Liver (tissue), 3 donors: ENCODE measurements around the gene ANKRD11.

Experiments used
- FOXA1 ChIP-seq: IDR thresholded peaks from 2 replicates; pipeline ENCODE4 v1.6.1; 2016; ENCODE audit warnings: antibody characterized with exemption
- FOXA2 ChIP-seq: IDR thresholded peaks from 2 replicates; pipeline ENCODE4 v1.6.1; 2016; ENCODE audit warnings: antibody characterized with exemption
- NR2F2 ChIP-seq: IDR thresholded peaks from 2 replicates; pipeline ENCODE4 v1.6.1; 2016; ENCODE audit warnings: antibody characterized with exemption
- RXRA ChIP-seq, 2 donors: IDR thresholded peaks; 2 replicates each; pipeline ENCODE4 v1.6.1; 2017 to 2018; ENCODE audit warnings: antibody characterized with exemption in 2 of 2, mild to moderate bottlenecking in 1 of 2
- TF ChIP-seq, protein P1 (sequence below): IDR thresholded peaks from 2 replicates; pipeline ENCODE4 v1.6.1; 2016; ENCODE audit warnings: antibody characterized with exemption
- TF ChIP-seq, protein P2 (sequence below): fragments of 150-350 bp; IDR thresholded peaks from 2 replicates; pipeline ENCODE4 v1.5.1; 2017; ENCODE audit warnings: improper control_type of control experiment, low read depth, low read length; ENCODE audit not compliant: missing input control
- TF ChIP-seq, protein P3 (sequence below): IDR thresholded peaks from 2 replicates; pipeline ENCODE4 v1.6.1; 2016; ENCODE audit warnings: antibody characterized with exemption, mild to moderate bottlenecking
- donor health status: healthy.
- donor health status: healthy.

DNA sequence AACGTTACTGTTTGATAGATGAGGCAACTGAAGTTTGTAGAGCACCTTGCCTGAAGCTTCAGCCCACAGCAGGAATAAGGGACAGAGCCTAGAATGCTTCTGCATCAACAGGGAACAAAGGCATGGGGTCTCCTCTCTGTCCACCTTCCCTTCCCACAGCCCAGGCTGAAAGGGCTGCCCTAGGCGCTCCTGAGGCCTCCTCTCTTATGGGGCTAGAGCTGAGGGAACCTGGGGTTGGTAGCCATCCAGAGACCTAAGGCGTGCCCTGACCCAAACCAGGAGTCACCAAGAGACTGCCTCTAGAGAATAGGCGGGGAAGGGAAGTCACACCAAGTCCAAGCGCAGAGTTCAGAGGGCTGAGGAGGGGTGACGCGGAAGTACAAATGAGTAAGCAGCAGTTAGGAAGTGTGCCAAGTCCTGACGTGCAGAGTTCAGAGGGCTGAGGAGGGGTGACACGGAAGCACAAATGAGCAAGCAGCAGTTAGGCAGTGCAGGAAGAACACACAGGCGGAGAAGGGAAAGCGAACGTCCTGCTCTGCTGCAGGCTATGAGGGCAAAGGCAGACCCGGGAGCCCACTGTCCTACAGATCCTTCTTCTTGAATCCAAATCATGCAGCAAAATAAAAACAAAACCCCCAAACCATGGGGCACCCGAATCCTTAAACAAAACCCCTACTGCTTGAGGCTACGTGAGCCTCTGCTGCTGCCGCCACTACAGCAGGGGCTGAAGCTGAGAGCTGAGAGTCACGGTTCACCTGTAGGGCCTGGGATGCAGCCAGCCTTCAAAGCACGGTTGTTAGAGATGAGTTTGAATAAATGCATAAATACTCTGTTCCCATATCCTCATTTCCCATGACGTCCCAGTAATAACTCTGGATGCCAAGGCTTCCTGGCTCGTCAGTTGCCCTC is 15.1 kb upstream of the ANKRD11 start:
- peak; percentile 76 for TF ChIP-seq FOXA2
- TF ChIP-seq, protein P1, sequence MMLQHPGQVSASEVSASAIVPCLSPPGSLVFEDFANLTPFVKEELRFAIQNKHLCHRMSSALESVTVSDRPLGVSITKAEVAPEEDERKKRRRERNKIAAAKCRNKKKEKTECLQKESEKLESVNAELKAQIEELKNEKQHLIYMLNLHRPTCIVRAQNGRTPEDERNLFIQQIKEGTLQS, result peak; percentile 49
- TF ChIP-seq, protein P2, sequence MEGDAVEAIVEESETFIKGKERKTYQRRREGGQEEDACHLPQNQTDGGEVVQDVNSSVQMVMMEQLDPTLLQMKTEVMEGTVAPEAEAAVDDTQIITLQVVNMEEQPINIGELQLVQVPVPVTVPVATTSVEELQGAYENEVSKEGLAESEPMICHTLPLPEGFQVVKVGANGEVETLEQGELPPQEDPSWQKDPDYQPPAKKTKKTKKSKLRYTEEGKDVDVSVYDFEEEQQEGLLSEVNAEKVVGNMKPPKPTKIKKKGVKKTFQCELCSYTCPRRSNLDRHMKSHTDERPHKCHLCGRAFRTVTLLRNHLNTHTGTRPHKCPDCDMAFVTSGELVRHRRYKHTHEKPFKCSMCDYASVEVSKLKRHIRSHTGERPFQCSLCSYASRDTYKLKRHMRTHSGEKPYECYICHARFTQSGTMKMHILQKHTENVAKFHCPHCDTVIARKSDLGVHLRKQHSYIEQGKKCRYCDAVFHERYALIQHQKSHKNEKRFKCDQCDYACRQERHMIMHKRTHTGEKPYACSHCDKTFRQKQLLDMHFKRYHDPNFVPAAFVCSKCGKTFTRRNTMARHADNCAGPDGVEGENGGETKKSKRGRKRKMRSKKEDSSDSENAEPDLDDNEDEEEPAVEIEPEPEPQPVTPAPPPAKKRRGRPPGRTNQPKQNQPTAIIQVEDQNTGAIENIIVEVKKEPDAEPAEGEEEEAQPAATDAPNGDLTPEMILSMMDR, result no peak
- peak; percentile 98 for TF ChIP-seq NR2F2
- TF ChIP-seq, protein P3, sequence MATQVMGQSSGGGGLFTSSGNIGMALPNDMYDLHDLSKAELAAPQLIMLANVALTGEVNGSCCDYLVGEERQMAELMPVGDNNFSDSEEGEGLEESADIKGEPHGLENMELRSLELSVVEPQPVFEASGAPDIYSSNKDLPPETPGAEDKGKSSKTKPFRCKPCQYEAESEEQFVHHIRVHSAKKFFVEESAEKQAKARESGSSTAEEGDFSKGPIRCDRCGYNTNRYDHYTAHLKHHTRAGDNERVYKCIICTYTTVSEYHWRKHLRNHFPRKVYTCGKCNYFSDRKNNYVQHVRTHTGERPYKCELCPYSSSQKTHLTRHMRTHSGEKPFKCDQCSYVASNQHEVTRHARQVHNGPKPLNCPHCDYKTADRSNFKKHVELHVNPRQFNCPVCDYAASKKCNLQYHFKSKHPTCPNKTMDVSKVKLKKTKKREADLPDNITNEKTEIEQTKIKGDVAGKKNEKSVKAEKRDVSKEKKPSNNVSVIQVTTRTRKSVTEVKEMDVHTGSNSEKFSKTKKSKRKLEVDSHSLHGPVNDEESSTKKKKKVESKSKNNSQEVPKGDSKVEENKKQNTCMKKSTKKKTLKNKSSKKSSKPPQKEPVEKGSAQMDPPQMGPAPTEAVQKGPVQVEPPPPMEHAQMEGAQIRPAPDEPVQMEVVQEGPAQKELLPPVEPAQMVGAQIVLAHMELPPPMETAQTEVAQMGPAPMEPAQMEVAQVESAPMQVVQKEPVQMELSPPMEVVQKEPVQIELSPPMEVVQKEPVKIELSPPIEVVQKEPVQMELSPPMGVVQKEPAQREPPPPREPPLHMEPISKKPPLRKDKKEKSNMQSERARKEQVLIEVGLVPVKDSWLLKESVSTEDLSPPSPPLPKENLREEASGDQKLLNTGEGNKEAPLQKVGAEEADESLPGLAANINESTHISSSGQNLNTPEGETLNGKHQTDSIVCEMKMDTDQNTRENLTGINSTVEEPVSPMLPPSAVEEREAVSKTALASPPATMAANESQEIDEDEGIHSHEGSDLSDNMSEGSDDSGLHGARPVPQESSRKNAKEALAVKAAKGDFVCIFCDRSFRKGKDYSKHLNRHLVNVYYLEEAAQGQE, result peak; percentile 87
- TF ChIP-seq FOXA1, result peak; percentile 80
- peak; percentile 93 to 94 for TF ChIP-seq RXRA (IDR thresholded peaks at IDR 0.05)
